ENCODE data around the gene ZFP30. TPM values are rescaled to one million over a fixed set of nuclear protein-coding genes. Genes with fewer than 3 reads are reported as not detected.
A peak's percentile ranks its signal among the peaks of the same experiment; 100 is the strongest.
"Not testable (repeated sequence)": the region's sequence is repeated elsewhere in the genome, so short reads cannot be mapped to it uniquely, and the experiment has no call there.

ZFP30 gene
- 22.4 TPM for total RNA-seq

DNA sequence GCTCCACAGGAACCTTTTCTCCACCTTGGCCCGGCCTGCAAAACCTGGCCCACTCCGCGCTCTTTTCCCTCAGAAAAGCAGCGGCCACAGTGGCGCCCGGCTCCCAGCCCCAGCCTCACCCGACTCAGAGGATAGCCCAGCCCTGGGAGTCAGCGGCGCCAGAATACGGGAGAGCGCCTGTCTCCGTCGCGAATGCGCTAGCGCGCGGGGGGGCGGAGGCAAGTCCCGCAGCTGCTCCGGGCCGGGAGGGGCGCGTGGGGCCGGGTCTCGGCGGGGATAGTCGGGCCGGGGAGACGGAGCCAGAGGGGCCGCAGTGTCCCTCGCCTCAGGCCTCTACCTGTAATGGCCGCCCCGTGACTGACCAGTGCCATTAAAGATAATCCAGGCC lies at the start of gene ZFP30:
Gene ZFP30 (minus strand): TSS at position 165 of the 388 bp plus-strand sequence. CDS start 7,643 bp downstream, outside the sequence.
- Histone ChIP-seq H3K27ac (ENCODE audit: low read depth, low read length) (peak within 1 kb of the TSS; percentile 90), H3K9me3 (ENCODE audit: control insufficient read depth in 3 of 3, low read length in 3 of 3) (no peaks in the 10 kb centered on the region), H3K9ac (ENCODE audit: low read depth in 1 of 3, low read length in 3 of 3) (peak within 1 kb of the TSS; percentile 84 to 95 (median 94)), H3K36me3 (ENCODE audit: control insufficient read depth in 3 of 3, insufficient read depth in 3 of 3, low read length in 3 of 3) (no peaks in the 10 kb centered on the region), H3K27me3 (ENCODE audit: control insufficient read depth in 3 of 3, insufficient read depth in 3 of 3, low read length in 3 of 3) (no peaks in the 10 kb centered on the region), H3K4me1 (ENCODE audit: control insufficient read depth in 3 of 3, insufficient read depth in 3 of 3, low read length in 3 of 3) (peaks cover 4 to 24% (median 19%) of the 10 kb centered on the region in 3 donors), H3K4me3 (ENCODE audit: low read length in 3 of 3) (peak within 1 kb of the TSS; percentile 81 to 94 (median 94))

GRCh38 chr19:37699057-37699456 lies 43.8 kb upstream of the ZFP30 start:
- Histone ChIP-seq H3K27me3 (ENCODE audit: control insufficient read depth in 3 of 3, insufficient read depth in 3 of 3, low read length in 3 of 3) (no peaks in the 10 kb centered on the region), H3K9ac (ENCODE audit: low read depth in 1 of 3, low read length in 3 of 3) (no peak overlapping the region), H3K36me3 (ENCODE audit: control insufficient read depth in 3 of 3, insufficient read depth in 3 of 3, low read length in 3 of 3) (peaks cover 14 to 34% (median 28%) of the 10 kb centered on the region in 3 donors), H3K4me1 (ENCODE audit: control insufficient read depth in 3 of 3, insufficient read depth in 3 of 3, low read length in 3 of 3) (no peaks in the 10 kb centered on the region), H3K27ac (ENCODE audit: low read depth, low read length) (no peak overlapping the region), H3K4me3 (ENCODE audit: low read length in 3 of 3) (no peak overlapping the region), H3K9me3 (ENCODE audit: control insufficient read depth in 3 of 3, low read length in 3 of 3) (peaks cover 0 to 12% (median 9%) of the 10 kb centered on the region in 3 donors)

- Histone ChIP-seq H3K27me3 (ENCODE audit: control insufficient read depth in 3 of 3, insufficient read depth in 3 of 3, low read length in 3 of 3) (no peaks in the 10 kb centered on the region), H3K9ac (ENCODE audit: low read depth in 1 of 3, low read length in 3 of 3) (no peak overlapping the region), H3K27ac (ENCODE audit: low read depth, low read length) (no peak overlapping the region), H3K4me3 (ENCODE audit: low read length in 3 of 3) (no peak overlapping the region), H3K9me3 (ENCODE audit: control insufficient read depth in 3 of 3, low read length in 3 of 3) (peaks cover 0 to 12% (median 9%) of the 10 kb centered on the region in 3 donors), H3K36me3 (ENCODE audit: control insufficient read depth in 3 of 3, insufficient read depth in 3 of 3, low read length in 3 of 3) (peaks cover 14 to 31% (median 28%) of the 10 kb centered on the region in 3 donors), H3K4me1 (ENCODE audit: control insufficient read depth in 3 of 3, insufficient read depth in 3 of 3, low read length in 3 of 3) (no peaks in the 10 kb centered on the region)
Observed at GRCh38 chr19:37698216-37698615, 43.0 kb upstream of the ZFP30 start.

GRCh38 chr19:37695144-37695899 lies 40.1 kb upstream of the ZFP30 start:
- Histone ChIP-seq H3K27me3 (ENCODE audit: control insufficient read depth in 3 of 3, insufficient read depth in 3 of 3, low read length in 3 of 3) (no peaks in the 10 kb centered on the region), H3K4me3 (ENCODE audit: low read length in 3 of 3) (no peak overlapping the region), H3K9me3 (ENCODE audit: control insufficient read depth in 3 of 3, low read length in 3 of 3) (peaks cover 0 to 12% (median 11%) of the 10 kb centered on the region in 3 donors), H3K9ac (ENCODE audit: low read depth in 1 of 3, low read length in 3 of 3) (no peak overlapping the region), H3K4me1 (ENCODE audit: control insufficient read depth in 3 of 3, insufficient read depth in 3 of 3, low read length in 3 of 3) (peaks cover 0 to 4% (median 0%) of the 10 kb centered on the region in 3 donors), H3K27ac (ENCODE audit: low read depth, low read length) (no peak overlapping the region), H3K36me3 (ENCODE audit: control insufficient read depth in 3 of 3, insufficient read depth in 3 of 3, low read length in 3 of 3) (peaks cover 14 to 31% (median 28%) of the 10 kb centered on the region in 3 donors)

DNA sequence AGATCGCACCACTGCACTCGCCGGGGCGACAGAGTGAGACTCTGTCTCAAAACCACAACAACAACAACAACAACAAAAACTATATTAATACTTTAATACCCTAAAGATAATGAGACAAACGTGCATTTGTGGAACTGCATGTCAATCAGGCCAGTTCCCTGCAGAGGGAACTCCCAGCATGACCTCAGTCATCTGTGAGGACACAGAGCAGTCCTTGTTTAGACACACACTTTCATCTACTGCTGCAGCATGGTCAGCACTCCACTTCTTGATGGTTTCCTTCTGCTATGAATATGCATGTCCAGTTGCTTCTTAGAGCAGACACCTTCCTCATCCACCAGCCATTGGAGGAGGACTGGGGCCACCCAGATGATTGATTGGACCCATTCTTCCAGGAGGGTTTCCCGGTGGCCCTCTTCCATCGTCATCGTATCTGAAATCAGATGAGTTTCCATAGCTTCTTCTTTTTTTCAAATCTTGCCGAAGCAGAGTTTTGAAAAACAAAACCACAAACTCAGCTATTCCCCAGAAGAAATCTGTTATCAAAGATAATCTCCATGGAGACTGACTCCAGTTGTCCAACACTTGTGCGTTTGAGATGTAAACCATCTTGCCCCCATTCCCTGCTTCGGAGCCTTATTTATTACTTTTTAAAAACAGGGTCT lies 37.8 kb upstream of the ZFP30 start:
- H3K36me3 ChIP-seq (ENCODE audit: control insufficient read depth in 3 of 3, insufficient read depth in 3 of 3, low read length in 3 of 3), result peaks cover 8 to 15% (median 12%) of the 10 kb centered on the region in 3 donors
- no peak overlapping the region for H3K4me3 ChIP-seq (ENCODE audit: low read length in 3 of 3)
- peaks cover 0 to 4% (median 0%) of the 10 kb centered on the region in 3 donors for H3K4me1 ChIP-seq (ENCODE audit: control insufficient read depth in 3 of 3, insufficient read depth in 3 of 3, low read length in 3 of 3)
- H3K27me3 ChIP-seq (ENCODE audit: control insufficient read depth in 3 of 3, insufficient read depth in 3 of 3, low read length in 3 of 3), result no peaks in the 10 kb centered on the region
- H3K27ac ChIP-seq (ENCODE audit: low read depth, low read length), result no peak overlapping the region
- peaks cover 0 to 12% (median 11%) of the 10 kb centered on the region in 3 donors for H3K9me3 ChIP-seq (ENCODE audit: control insufficient read depth in 3 of 3, low read length in 3 of 3)
- no peak overlapping the region for H3K9ac ChIP-seq (ENCODE audit: low read depth in 1 of 3, low read length in 3 of 3)

DNA sequence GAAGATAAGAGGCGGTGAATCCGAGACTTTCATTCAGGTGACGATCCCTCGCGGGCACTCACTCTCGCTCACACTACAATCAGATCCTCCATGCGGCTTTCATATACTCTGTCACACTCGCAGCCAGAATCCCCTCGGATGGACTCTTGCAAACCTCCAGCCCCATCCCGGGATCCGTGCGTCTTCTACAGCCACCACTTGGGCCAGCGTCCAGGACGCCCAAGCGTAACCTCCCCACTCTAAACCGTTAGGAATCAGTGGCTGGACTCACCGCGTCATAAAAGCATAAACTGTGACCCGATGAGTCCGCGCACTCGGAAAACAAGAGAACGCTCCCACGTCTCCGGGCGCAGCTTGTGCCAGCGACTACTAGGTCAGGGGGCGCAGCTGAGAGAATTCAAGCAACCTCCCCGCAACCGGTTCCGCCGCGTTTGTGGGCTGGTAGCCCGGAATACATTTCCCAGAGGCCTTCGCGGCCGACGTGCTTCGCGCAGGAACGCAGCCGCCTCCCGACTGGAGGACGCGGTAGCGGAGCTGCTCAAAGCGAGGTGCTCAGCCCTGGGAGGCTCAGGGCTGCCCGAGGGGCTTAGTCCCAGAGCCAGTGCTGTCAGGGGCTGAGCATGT lies 36.7 kb upstream of the ZFP30 start:
- peak overlapping the region; percentile 72 to 87 (median 82) for H3K9ac ChIP-seq (ENCODE audit: low read depth in 1 of 3, low read length in 3 of 3)
- H3K36me3 ChIP-seq (ENCODE audit: control insufficient read depth in 3 of 3, insufficient read depth in 3 of 3, low read length in 3 of 3), result peaks cover 6 to 7% (median 6%) of the 10 kb centered on the region in 3 donors

DNA sequence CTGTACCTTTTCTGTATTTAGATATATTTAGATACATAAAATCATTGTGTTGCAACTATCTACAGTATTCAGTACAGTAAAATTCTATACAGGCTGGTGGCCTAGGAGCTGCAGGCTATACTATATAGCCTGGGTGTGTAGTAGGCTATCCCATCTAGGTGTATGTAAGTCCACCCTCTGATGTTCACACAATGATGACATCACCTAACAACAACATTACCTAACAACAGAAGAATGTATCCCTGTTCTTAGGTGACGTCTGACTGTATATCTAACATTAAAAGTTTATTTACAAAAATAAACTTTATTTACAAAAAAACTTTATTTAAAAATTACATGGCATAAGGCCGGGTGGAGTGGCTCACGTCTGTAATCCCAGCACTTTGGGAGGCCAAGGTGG lies 28.3 kb upstream of the ZFP30 start:
- no peak overlapping the region for H3K4me3 ChIP-seq (ENCODE audit: low read length in 3 of 3)
- no peaks in the 10 kb centered on the region for H3K4me1 ChIP-seq (ENCODE audit: control insufficient read depth in 3 of 3, insufficient read depth in 3 of 3, low read length in 3 of 3)
- peaks cover 0 to 5% (median 0%) of the 10 kb centered on the region in 3 donors for H3K36me3 ChIP-seq (ENCODE audit: control insufficient read depth in 3 of 3, insufficient read depth in 3 of 3, low read length in 3 of 3)
- H3K27me3 ChIP-seq (ENCODE audit: control insufficient read depth in 3 of 3, insufficient read depth in 3 of 3, low read length in 3 of 3), result no peaks in the 10 kb centered on the region
- H3K27ac ChIP-seq (ENCODE audit: low read depth, low read length), result no peak overlapping the region
- no peak overlapping the region for H3K9ac ChIP-seq (ENCODE audit: low read depth in 1 of 3, low read length in 3 of 3)
- peaks cover 0 to 9% (median 4%) of the 10 kb centered on the region in 3 donors for H3K9me3 ChIP-seq (ENCODE audit: control insufficient read depth in 3 of 3, low read length in 3 of 3)

More for the DNA sequence above, 36.7 kb upstream of the ZFP30 start:
- H3K9me3 ChIP-seq (ENCODE audit: control insufficient read depth in 3 of 3, low read length in 3 of 3), result peaks cover 0 to 8% (median 6%) of the 10 kb centered on the region in 3 donors
- peaks cover 0 to 4% (median 0%) of the 10 kb centered on the region in 3 donors for H3K4me1 ChIP-seq (ENCODE audit: control insufficient read depth in 3 of 3, insufficient read depth in 3 of 3, low read length in 3 of 3)
- peak overlapping the region; percentile 51 for H3K27ac ChIP-seq (ENCODE audit: low read depth, low read length)
- H3K27me3 ChIP-seq (ENCODE audit: control insufficient read depth in 3 of 3, insufficient read depth in 3 of 3, low read length in 3 of 3), result no peaks in the 10 kb centered on the region
- H3K4me3 ChIP-seq (ENCODE audit: low read length in 3 of 3), result peak overlapping the region; percentile 83 to 94 (median 86)

DNA sequence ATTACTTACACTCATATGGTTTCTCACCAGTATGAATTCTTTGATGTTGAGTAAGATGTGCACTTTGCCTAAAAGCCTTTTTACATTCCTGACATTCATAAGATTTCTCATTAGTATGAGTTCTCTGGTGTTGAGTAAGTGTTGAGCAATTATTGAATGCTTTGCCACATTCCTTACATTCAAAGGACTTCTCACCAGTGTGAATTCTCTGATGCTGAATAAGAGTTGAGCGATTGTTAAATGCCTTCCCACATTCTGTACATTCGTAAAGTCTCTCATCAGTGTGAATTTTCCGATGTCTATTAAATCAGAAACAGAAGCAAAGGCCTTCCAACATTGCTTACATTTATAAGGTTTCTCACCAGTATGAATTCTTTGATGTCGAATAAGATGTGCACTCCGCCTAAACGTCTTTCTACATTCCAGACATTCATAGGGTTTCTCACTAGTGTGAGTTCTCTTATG lies 14.2 kb upstream of the ZFP30 start:
- no peak overlapping the region for H3K27ac ChIP-seq (ENCODE audit: low read depth, low read length)
- H3K9me3 ChIP-seq (ENCODE audit: control insufficient read depth in 3 of 3, low read length in 3 of 3), result peaks cover 17 to 43% (median 25%) of the 10 kb centered on the region in 3 donors
- H3K27me3 ChIP-seq (ENCODE audit: control insufficient read depth in 3 of 3, insufficient read depth in 3 of 3, low read length in 3 of 3), result no peaks in the 10 kb centered on the region
- H3K4me1 ChIP-seq (ENCODE audit: control insufficient read depth in 3 of 3, insufficient read depth in 3 of 3, low read length in 3 of 3), result no peaks in the 10 kb centered on the region
- no peaks in the 10 kb centered on the region for H3K36me3 ChIP-seq (ENCODE audit: control insufficient read depth in 3 of 3, insufficient read depth in 3 of 3, low read length in 3 of 3)
- H3K9ac ChIP-seq (ENCODE audit: low read depth in 1 of 3, low read length in 3 of 3), result no peak overlapping the region
- H3K4me3 ChIP-seq (ENCODE audit: low read length in 3 of 3), result peak overlapping the region in 1 of 3 donors; percentile 45

DNA sequence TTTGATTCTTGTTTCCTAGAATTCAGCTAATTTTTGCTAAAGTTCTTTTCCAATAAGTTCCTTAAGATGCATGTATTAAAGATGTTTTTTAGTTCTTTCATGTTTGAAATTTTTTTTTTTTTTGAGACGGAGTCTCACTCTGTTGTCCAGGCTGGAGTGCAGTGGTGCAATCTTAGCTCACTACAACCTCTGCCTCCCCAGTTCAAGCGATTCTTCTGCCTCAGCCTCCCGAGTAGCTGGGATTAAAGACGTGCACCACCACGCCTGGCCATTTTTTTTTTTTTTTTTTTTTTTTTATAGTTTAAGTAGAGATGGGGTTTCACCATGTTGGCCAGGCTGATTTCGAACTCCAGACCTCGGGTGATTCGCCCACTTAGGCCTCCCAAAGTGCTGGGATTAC lies 1.9 kb upstream of the ZFP30 start:
- H3K4me3 ChIP-seq (ENCODE audit: low read length in 3 of 3); H3K27ac ChIP-seq (ENCODE audit: low read depth, low read length): not testable (repeated sequence)

More for the DNA sequence above, 1.9 kb upstream of the ZFP30 start:
- not testable (repeated sequence) for H3K9me3 ChIP-seq (ENCODE audit: control insufficient read depth in 3 of 3, low read length in 3 of 3); H3K27me3 ChIP-seq (ENCODE audit: control insufficient read depth in 3 of 3, insufficient read depth in 3 of 3, low read length in 3 of 3); H3K36me3 ChIP-seq (ENCODE audit: control insufficient read depth in 3 of 3, insufficient read depth in 3 of 3, low read length in 3 of 3); H3K9ac ChIP-seq (ENCODE audit: low read depth in 1 of 3, low read length in 3 of 3)
- H3K4me1 ChIP-seq (ENCODE audit: control insufficient read depth in 3 of 3, insufficient read depth in 3 of 3, low read length in 3 of 3), result peaks cover 4 to 24% (median 19%) of the 10 kb centered on the region in 3 donors

Data from skeletal muscle tissue (tissue), 4 donors.